Muscle layer of colon (tissue), 2 donors: ENCODE measurements around the gene C1orf185.
"Not testable (repeated sequence)": the region's sequence is repeated elsewhere in the genome, so short reads cannot be mapped to it uniquely, and the experiment has no call there.

ENCODE experiments used
- H3K27ac ChIP-seq: one replicate; pipeline ENCODE4 v1.7.0; 2013; ENCODE audit warnings: low read depth, mild to moderate bottlenecking, low read length, moderate library complexity
- H3K27me3 ChIP-seq, 2 donors: one replicate each; pipeline ENCODE4 v1.7.0; 2013; ENCODE audit warnings: low read length in 2 of 2, mild to moderate bottlenecking in 2 of 2; ENCODE audit not compliant: insufficient read depth in 2 of 2, control insufficient read depth in 1 of 2
- H3K36me3 ChIP-seq: one replicate; pipeline ENCODE4 v1.7.0; 2013; ENCODE audit warnings: mild to moderate bottlenecking, low read length; ENCODE audit not compliant: insufficient read depth
- H3K4me1 ChIP-seq: one replicate; pipeline ENCODE4 v1.7.0; 2013; ENCODE audit warnings: mild to moderate bottlenecking, low read length; ENCODE audit not compliant: insufficient read depth
- H3K4me3 ChIP-seq, 2 donors: one replicate each; pipeline ENCODE4 v1.7.0; 2013; ENCODE audit warnings: low read length in 2 of 2, low read depth in 1 of 2, mild to moderate bottlenecking in 1 of 2, moderate library complexity in 1 of 2
- H3K9ac ChIP-seq: one replicate; pipeline ENCODE4 v1.7.0; 2013; ENCODE audit warnings: low read length
- H3K9me3 ChIP-seq: one replicate; pipeline ENCODE4 v1.7.0; 2013; ENCODE audit warnings: mild to moderate bottlenecking, low read length
- donor health status: abdominal sarcoma.
- donor health status: Adenocarcinoma of cecum.

C1orf185 gene

GRCh38 chr1:51088474-51088873 is 13.6 kb upstream of the C1orf185 start:
- Histone ChIP-seq H3K36me3 (no peaks in the 10 kb centered on the region), H3K4me1 (no peaks in the 10 kb centered on the region), H3K9ac (no peak overlapping the region), H3K27ac (no peak overlapping the region), H3K4me3 (no peak overlapping the region), H3K9me3 (no peaks in the 10 kb centered on the region), H3K27me3 (peaks cover 0 to 8% of the 10 kb centered on the region in 2 donors)

- no peak overlapping the region for H3K9ac ChIP-seq
- no peaks in the 10 kb centered on the region for H3K27me3 ChIP-seq
- H3K36me3 ChIP-seq, result no peaks in the 10 kb centered on the region
Observed at GRCh38 chr1:51093581-51093980, 8.4 kb upstream of the C1orf185 start.

DNA sequence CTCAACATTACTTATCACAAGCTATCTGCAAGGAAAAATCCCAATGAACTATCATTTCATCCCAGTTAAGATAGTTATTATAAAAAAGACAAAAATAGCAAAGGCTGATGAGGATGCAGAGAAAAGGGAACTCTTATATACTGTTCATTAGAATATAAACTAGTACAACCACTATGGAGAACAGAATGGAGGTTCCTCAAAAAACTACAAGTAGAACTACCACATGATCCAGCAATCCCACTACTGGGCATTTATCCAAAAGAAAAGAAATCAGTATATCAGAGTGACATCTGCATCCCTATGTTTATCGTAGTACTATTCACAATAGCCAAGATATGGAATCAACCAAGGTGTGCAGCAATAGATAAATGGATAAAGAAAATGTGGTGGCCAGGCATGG is 4.9 kb upstream of the C1orf185 start:
- no peaks in the 10 kb centered on the region for H3K4me1 ChIP-seq
- H3K36me3 ChIP-seq, result no peaks in the 10 kb centered on the region
- H3K9me3 ChIP-seq, result no peaks in the 10 kb centered on the region
- no peaks in the 10 kb centered on the region for H3K27me3 ChIP-seq
- H3K27ac ChIP-seq, result no peak overlapping the region
- H3K4me3 ChIP-seq, result no peak overlapping the region
- H3K9ac ChIP-seq, result no peak overlapping the region

More at GRCh38 chr1:51093581-51093980, 8.4 kb upstream of the C1orf185 start:
- Histone ChIP-seq H3K4me3 (no peak overlapping the region), H3K9me3 (no peaks in the 10 kb centered on the region), H3K4me1 (no peaks in the 10 kb centered on the region), H3K27ac (no peak overlapping the region)

- no peaks in the 10 kb centered on the region for H3K4me1 ChIP-seq
- H3K9me3 ChIP-seq, result no peaks in the 10 kb centered on the region
- no peak overlapping the region for H3K9ac ChIP-seq
- no peak overlapping the region for H3K4me3 ChIP-seq
- no peaks in the 10 kb centered on the region for H3K36me3 ChIP-seq
- H3K27ac ChIP-seq, result no peak overlapping the region
- H3K27me3 ChIP-seq, result no peaks in the 10 kb centered on the region
Observed at GRCh38 chr1:51100264-51100880, 1.7 kb upstream of the C1orf185 start.

DNA sequence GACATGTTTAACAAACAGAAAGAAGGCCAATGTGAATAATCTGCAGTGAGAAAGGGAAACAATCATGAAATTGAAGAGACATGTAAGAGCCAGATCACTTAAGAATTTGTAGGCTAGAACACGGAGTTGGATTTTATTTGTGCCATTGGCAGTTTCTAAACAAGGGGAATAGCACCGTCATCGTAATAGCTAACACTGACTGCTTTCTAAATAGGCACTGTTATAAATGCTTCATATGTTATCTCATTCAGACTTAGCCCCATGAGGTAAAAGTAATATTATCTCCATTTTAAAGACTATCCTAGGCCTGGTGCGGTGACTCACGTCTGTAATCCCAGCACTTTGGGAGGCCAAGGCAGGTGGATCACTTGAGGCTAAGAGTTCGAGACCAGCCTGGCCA is 12.1 kb downstream of the C1orf185 start:
- Histone ChIP-seq H3K27ac (no peak overlapping the region), H3K9ac (no peak overlapping the region), H3K9me3 (no peaks in the 10 kb centered on the region), H3K36me3 (no peaks in the 10 kb centered on the region), H3K4me1 (no peaks in the 10 kb centered on the region), H3K27me3 (no peaks in the 10 kb centered on the region), H3K4me3 (no peak overlapping the region)

DNA sequence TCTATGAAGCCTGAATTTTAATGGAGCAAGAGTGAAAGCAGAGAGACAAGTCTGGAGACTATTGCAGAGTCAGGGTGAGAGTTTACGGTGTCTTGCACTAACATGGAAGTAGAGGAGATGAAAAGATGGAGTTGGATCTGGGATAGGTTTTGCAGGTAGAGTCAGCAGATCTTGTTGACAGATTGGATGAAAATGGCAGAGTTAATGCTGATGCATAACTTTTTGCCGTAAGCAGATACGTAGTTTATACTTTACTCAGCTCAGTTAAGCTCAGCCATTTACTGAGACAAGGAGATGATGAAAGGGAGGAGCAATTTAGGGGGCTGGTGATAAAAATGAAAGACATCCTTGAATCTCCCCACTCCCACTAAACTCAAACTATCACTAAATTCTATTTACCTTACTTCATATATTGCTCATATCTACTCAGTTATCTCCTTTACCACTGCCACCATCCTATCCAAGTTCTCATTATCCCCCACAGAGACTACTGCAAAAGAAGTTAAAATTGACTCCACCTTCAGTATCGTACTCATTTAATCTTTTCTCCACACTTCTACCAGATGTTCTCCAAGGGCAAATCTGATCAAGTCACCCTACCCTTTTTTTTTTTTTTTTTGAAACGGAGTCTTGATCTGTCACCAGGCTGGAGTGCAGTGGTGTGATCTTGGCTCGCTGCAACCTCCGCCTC is 13.8 kb downstream of the C1orf185 start:
- Histone ChIP-seq H3K27ac (no peak overlapping the region), H3K27me3 (no peaks in the 10 kb centered on the region), H3K9me3 (no peaks in the 10 kb centered on the region), H3K36me3 (no peaks in the 10 kb centered on the region), H3K9ac (no peak overlapping the region), H3K4me3 (no peak overlapping the region), H3K4me1 (no peaks in the 10 kb centered on the region)

DNA sequence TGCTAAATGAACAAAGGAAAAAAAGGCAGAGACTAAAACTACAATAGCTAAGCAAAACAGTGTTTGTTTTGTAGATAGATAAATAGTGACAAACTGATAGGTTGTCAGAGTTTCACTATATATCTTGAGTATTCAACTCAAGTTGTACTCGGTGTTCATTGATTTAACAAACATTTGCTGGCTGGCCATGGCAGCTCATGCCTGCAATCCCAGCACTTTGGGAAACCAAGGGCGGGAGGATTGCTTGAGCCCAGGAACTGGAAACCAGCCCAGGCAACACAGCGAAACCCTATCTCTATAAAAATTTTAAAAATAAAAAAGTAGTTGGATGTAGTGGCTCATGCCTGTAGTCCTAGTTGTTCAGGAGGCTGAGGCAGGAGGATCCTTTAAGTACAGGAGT is 17.3 kb downstream of the C1orf185 start:
- no peaks in the 10 kb centered on the region for H3K36me3 ChIP-seq
- H3K4me1 ChIP-seq, result no peaks in the 10 kb centered on the region
- H3K27ac ChIP-seq, result no peak overlapping the region
- no peak overlapping the region for H3K4me3 ChIP-seq
- H3K27me3 ChIP-seq, result no peaks in the 10 kb centered on the region
- H3K9ac ChIP-seq, result no peak overlapping the region
- H3K9me3 ChIP-seq, result no peaks in the 10 kb centered on the region

GRCh38 chr1:51120629-51121028 is 18.6 kb downstream of the C1orf185 start:
- H3K9me3 ChIP-seq, result no peaks in the 10 kb centered on the region
- no peak overlapping the region for H3K27ac ChIP-seq
- no peak overlapping the region for H3K9ac ChIP-seq
- H3K27me3 ChIP-seq, result no peaks in the 10 kb centered on the region
- H3K4me3 ChIP-seq, result no peak overlapping the region
- no peaks in the 10 kb centered on the region for H3K36me3 ChIP-seq
- H3K4me1 ChIP-seq, result no peaks in the 10 kb centered on the region

DNA sequence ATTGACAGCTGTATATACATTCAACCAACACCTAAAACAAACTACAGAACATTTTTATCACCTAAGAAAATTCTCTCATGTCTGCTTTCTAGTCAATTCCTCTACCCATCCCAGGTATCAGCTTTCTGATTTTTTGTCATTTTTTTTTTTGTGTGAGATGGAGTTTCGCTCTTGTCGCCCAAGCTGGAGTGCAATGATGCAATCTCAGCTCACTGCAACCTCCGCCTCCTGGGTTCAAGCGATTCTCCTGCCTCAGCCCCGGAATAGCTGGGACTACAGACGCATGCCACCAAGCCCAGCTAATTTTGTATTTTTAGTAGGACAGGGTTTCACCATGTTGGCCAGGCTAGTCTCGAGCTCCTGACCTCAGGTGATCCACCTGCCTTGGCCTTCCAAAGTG is 25.1 kb downstream of the C1orf185 start:
- H3K36me3 ChIP-seq, H3K27ac ChIP-seq, H3K27me3 ChIP-seq, H3K9me3 ChIP-seq, H3K4me1 ChIP-seq, H3K4me3 ChIP-seq, H3K9ac ChIP-seq: not testable (repeated sequence)

DNA sequence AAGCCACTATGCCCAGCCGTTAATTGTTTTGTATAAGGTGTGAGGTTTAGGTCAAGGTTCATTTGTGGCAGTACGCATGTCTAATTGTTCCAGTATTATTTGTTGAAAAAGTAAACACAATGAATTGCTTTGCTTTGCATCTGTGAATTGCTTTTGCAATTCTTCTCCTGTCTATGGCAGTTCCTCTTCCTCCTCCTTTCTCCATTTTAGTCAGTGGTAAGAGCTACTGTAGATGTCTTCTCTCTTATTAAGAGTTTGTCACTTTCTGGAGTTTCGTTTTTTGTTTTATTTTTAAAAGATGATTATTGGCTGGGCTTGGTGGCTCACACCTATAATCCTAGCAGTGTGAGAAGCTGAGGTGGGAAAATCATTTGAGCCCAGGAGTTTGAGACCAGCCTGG is 29.2 kb downstream of the C1orf185 start:
- no peaks in the 10 kb centered on the region for H3K4me1 ChIP-seq
- no peak overlapping the region for H3K4me3 ChIP-seq
- no peak overlapping the region for H3K27ac ChIP-seq
- H3K27me3 ChIP-seq, result no peaks in the 10 kb centered on the region
- no peak overlapping the region for H3K9ac ChIP-seq
- no peaks in the 10 kb centered on the region for H3K36me3 ChIP-seq
- H3K9me3 ChIP-seq, result peaks cover 9% of the 10 kb centered on the region

DNA sequence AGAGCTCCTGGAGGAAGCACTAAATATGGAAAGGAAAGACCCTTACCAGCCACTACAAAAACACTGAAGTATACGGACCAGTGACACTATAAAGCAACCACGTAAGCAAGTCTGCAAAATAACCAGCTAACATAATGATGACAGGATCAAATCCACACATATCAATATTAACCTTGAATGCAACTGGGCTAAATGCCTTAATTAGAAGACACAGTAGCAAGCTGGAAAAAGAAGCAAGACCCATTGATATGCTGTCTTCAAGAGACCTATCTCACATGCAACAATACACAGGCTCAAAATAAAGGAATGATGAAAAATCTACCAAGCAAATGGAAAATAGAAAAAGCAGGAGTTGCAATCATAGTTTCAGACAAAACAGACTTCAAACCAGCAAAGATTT is 31.0 kb downstream of the C1orf185 start:
- H3K27ac ChIP-seq, result no peak overlapping the region
- no peaks in the 10 kb centered on the region for H3K4me1 ChIP-seq
- no peak overlapping the region for H3K9ac ChIP-seq
- H3K27me3 ChIP-seq, result no peaks in the 10 kb centered on the region
- no peaks in the 10 kb centered on the region for H3K36me3 ChIP-seq
- peaks cover 9% of the 10 kb centered on the region for H3K9me3 ChIP-seq
- H3K4me3 ChIP-seq, result no peak overlapping the region

GRCh38 chr1:51137696-51138095 is 35.7 kb downstream of the C1orf185 start:
- not testable (repeated sequence) for H3K4me1 ChIP-seq

More at GRCh38 chr1:51137696-51138095, 35.7 kb downstream of the C1orf185 start:
- H3K4me3 ChIP-seq, H3K27ac ChIP-seq, H3K9me3 ChIP-seq, H3K36me3 ChIP-seq, H3K27me3 ChIP-seq, H3K9ac ChIP-seq: not testable (repeated sequence)
